ENCODE data around the gene PORCN.
A peak's percentile ranks its signal among the peaks of the same experiment; 100 is the strongest.
"Not testable (repeated sequence)": the region's sequence is repeated elsewhere in the genome, so short reads cannot be mapped to it uniquely, and the experiment has no call there.

The PORCN gene

GRCh38 chrX:48514126-48514806 lies 5.5 kb downstream of the PORCN start:
- H3K36me3 Mint-ChIP-seq: peaks cover 3% of the 10 kb centered on the region
- no peak overlapping the region for H3K27ac Mint-ChIP-seq
- H3K4me1 Mint-ChIP-seq: peaks cover 33% of the 10 kb centered on the region
- H3K4me3 Mint-ChIP-seq: no peak overlapping the region
- no peaks in the 10 kb centered on the region for H3K9me3 Mint-ChIP-seq
- H3K27me3 Mint-ChIP-seq: no peaks in the 10 kb centered on the region

GRCh38 chrX:48514868-48515460 lies 6.2 kb downstream of the PORCN start:
- Mint-ChIP-seq H3K36me3 (peaks cover 3% of the 10 kb centered on the region), H3K9me3 (no peaks in the 10 kb centered on the region), H3K4me3 (no peak overlapping the region), H3K27me3 (no peaks in the 10 kb centered on the region), H3K27ac (no peak overlapping the region), H3K4me1 (peaks cover 26% of the 10 kb centered on the region)

GRCh38 chrX:48515842-48516241 lies 7.0 kb downstream of the PORCN start:
- H3K4me3 Mint-ChIP-seq: no peak overlapping the region
- peaks cover 26% of the 10 kb centered on the region for H3K4me1 Mint-ChIP-seq
- H3K27me3 Mint-ChIP-seq: no peaks in the 10 kb centered on the region
- H3K27ac Mint-ChIP-seq: no peak overlapping the region
- H3K36me3 Mint-ChIP-seq: peaks cover 3% of the 10 kb centered on the region
- peaks cover 3% of the 10 kb centered on the region for H3K9me3 Mint-ChIP-seq

- Mint-ChIP-seq H3K9me3 (peaks cover 4% of the 10 kb centered on the region), H3K27ac (peak overlapping the region; percentile 67), H3K27me3 (no peaks in the 10 kb centered on the region), H3K4me3 (no peak overlapping the region), H3K36me3 (peaks cover 3% of the 10 kb centered on the region), H3K4me1 (peaks cover 26% of the 10 kb centered on the region)
These were observed 7.5 kb downstream of the PORCN start for GRCh38 chrX:48516285-48516684.

- Mint-ChIP-seq H3K9me3 (peaks cover 4% of the 10 kb centered on the region), H3K4me3 (no peak overlapping the region), H3K27ac (no peak overlapping the region), H3K4me1 (peaks cover 24% of the 10 kb centered on the region), H3K36me3 (no peaks in the 10 kb centered on the region), H3K27me3 (no peaks in the 10 kb centered on the region)
These were observed 8.2 kb downstream of the PORCN start for GRCh38 chrX:48516987-48517386.

GRCh38 chrX:48519481-48519880 lies 10.7 kb downstream of the PORCN start:
- H3K27me3 Mint-ChIP-seq, H3K27ac Mint-ChIP-seq, H3K36me3 Mint-ChIP-seq, H3K9me3 Mint-ChIP-seq, H3K4me3 Mint-ChIP-seq: not testable (repeated sequence)
- peaks cover 28% of the 10 kb centered on the region for H3K4me1 Mint-ChIP-seq

- Mint-ChIP-seq H3K9me3 (peaks cover 4% of the 10 kb centered on the region), H3K4me1 (peaks cover 31% of the 10 kb centered on the region), H3K36me3 (peaks cover 3% of the 10 kb centered on the region), H3K4me3 (peak overlapping the region; percentile 88), H3K27me3 (no peaks in the 10 kb centered on the region), H3K27ac (peak overlapping the region; percentile 94)
These were observed 11.7 kb downstream of the PORCN start for GRCh38 chrX:48520455-48520854.

GRCh38 chrX:48520976-48521352 lies 12.2 kb downstream of the PORCN start:
- peaks cover 3% of the 10 kb centered on the region for H3K36me3 Mint-ChIP-seq
- peaks cover 31% of the 10 kb centered on the region for H3K4me1 Mint-ChIP-seq
- no peaks in the 10 kb centered on the region for H3K27me3 Mint-ChIP-seq
- H3K9me3 Mint-ChIP-seq: peaks cover 4% of the 10 kb centered on the region
- peak overlapping the region; percentile 94 for H3K27ac Mint-ChIP-seq
- peak overlapping the region; percentile 88 for H3K4me3 Mint-ChIP-seq

GRCh38 chrX:48521353-48522243 lies 12.8 kb downstream of the PORCN start, which contains the start of gene EBP:
Gene EBP (plus strand): TSS chrX:48521808. CDS start chrX:48523772, 1,964 bp downstream.
- H3K9me3 Mint-ChIP-seq: peaks cover 4% of the 10 kb centered on the region
- peak within 1 kb of the TSS; percentile 94 for H3K27ac Mint-ChIP-seq
- H3K4me1 Mint-ChIP-seq: peaks cover 30% of the 10 kb centered on the region
- peak within 1 kb of the TSS; percentile 88 for H3K4me3 Mint-ChIP-seq
- H3K36me3 Mint-ChIP-seq: peaks cover 4% of the 10 kb centered on the region
- no peaks in the 10 kb centered on the region for H3K27me3 Mint-ChIP-seq

- H3K36me3 Mint-ChIP-seq: peaks cover 6% of the 10 kb centered on the region
- peaks cover 27% of the 10 kb centered on the region for H3K4me1 Mint-ChIP-seq
- peaks cover 4% of the 10 kb centered on the region for H3K9me3 Mint-ChIP-seq
- no peaks in the 10 kb centered on the region for H3K27me3 Mint-ChIP-seq
- peak overlapping the region; percentile 88 for H3K4me3 Mint-ChIP-seq
- H3K27ac Mint-ChIP-seq: peak overlapping the region; percentile 94
These were observed 13.5 kb downstream of the PORCN start for GRCh38 chrX:48522291-48522690.

- peaks cover 8% of the 10 kb centered on the region for H3K36me3 Mint-ChIP-seq
- H3K4me3 Mint-ChIP-seq: peak overlapping the region; percentile 68
- no peaks in the 10 kb centered on the region for H3K27me3 Mint-ChIP-seq
- peaks cover 27% of the 10 kb centered on the region for H3K4me1 Mint-ChIP-seq
- H3K9me3 Mint-ChIP-seq: peaks cover 4% of the 10 kb centered on the region
- H3K27ac Mint-ChIP-seq: peak overlapping the region; percentile 55
These were observed 14.9 kb downstream of the PORCN start for GRCh38 chrX:48523682-48524081.

- not testable (repeated sequence) for H3K27me3 Mint-ChIP-seq, H3K36me3 Mint-ChIP-seq, H3K9me3 Mint-ChIP-seq, H3K27ac Mint-ChIP-seq, H3K4me3 Mint-ChIP-seq
- H3K4me1 Mint-ChIP-seq: peaks cover 19% of the 10 kb centered on the region
These were observed 17.1 kb downstream of the PORCN start for GRCh38 chrX:48525853-48526252.

- H3K27ac Mint-ChIP-seq: no peak overlapping the region
- H3K4me3 Mint-ChIP-seq: no peak overlapping the region
- peaks cover 8% of the 10 kb centered on the region for H3K36me3 Mint-ChIP-seq
- H3K27me3 Mint-ChIP-seq: no peaks in the 10 kb centered on the region
- H3K4me1 Mint-ChIP-seq: peaks cover 14% of the 10 kb centered on the region
- H3K9me3 Mint-ChIP-seq: no peaks in the 10 kb centered on the region
These were observed 21.9 kb downstream of the PORCN start for GRCh38 chrX:48530736-48531135.

- Mint-ChIP-seq H3K4me3 (no peak overlapping the region), H3K27me3 (no peaks in the 10 kb centered on the region), H3K9me3 (no peaks in the 10 kb centered on the region), H3K27ac (peak overlapping the region; percentile 47), H3K36me3 (peaks cover 8% of the 10 kb centered on the region), H3K4me1 (peaks cover 11% of the 10 kb centered on the region)
These were observed 22.7 kb downstream of the PORCN start for GRCh38 chrX:48531358-48531959.

- H3K27me3 Mint-ChIP-seq: no peaks in the 10 kb centered on the region
- no peaks in the 10 kb centered on the region for H3K9me3 Mint-ChIP-seq
- peak overlapping the region; percentile 91 for H3K27ac Mint-ChIP-seq
- H3K36me3 Mint-ChIP-seq: peaks cover 5% of the 10 kb centered on the region
- H3K4me1 Mint-ChIP-seq: peaks cover 8% of the 10 kb centered on the region
- no peak overlapping the region for H3K4me3 Mint-ChIP-seq
These were observed 23.4 kb downstream of the PORCN start for GRCh38 chrX:48532161-48532560.

Data from activated naive CD4-positive, alpha-beta T cell treated with anti-CD3 and anti-CD28 coated beads, Interleukin-2, amount 50 U/mL, for 24 hours (primary cell).